ENCODE data around the gene FBF1. TPM values are rescaled to one million over a fixed set of nuclear protein-coding genes. Genes with fewer than 3 reads are reported as not detected.

Gene FBF1
- total RNA-seq, 1 experiment from 2014 or later = 22.8 TPM

GRCh38 chr17:75978938-75979704, 38.3 kb upstream of the FBF1 start, which contains the start of the genes ACOX1 and TEN1:
TSS of gene ACOX1 (minus strand) at chr17:75979166. CDS start at chr17:75979073, 93 bp downstream.
TSS of gene TEN1 (plus strand) at chr17:75979240. CDS start at chr17:75986193, 6,953 bp downstream.
- Histone ChIP-seq H3K36me3 (ENCODE audit: control insufficient read depth in 1 of 2, insufficient read depth in 2 of 2, low read length in 2 of 2) (no peaks in the 10 kb centered on the region; a peak in 1 of 4 replicates), H3K4me1 (ENCODE audit: control insufficient read depth in 1 of 2, insufficient read depth in 2 of 2, low read length in 2 of 2) (peaks cover 12 to 32% of the 10 kb centered on the region in 2 experiments), H3K27me3 (ENCODE audit: insufficient read depth, low read length) (no peaks in the 10 kb centered on the region), H3K79me2 (ENCODE audit: insufficient read depth, low read length) (peaks cover 23% of the 10 kb centered on the region; the same call in 1 of the 2 replicates), H3K4me2 (ENCODE audit: low read length) (peak within 1 kb of the TSS; percentile 80), H3K4me3 (replicated peaks in 1 of 2; ENCODE audit: low read depth in 1 of 2, low read length in 2 of 2) (peak within 1 kb of the TSS; percentile 63 to 95), H3K9me2 (ENCODE audit: insufficient read depth) (no peaks in the 10 kb centered on the region), H2AFZ (ENCODE audit: low read depth, low read length, poor library complexity, severe bottlenecking) (peak within 1 kb of the TSS; percentile 77), H3K27ac (ENCODE audit: low read depth, low read length) (peak within 1 kb of the TSS; percentile 95), H3K9ac (ENCODE audit: low read length) (peak within 1 kb of the TSS; percentile 97), H4K20me1 (ENCODE audit: insufficient read depth) (no peaks in the 10 kb centered on the region), H3K9me3 (ENCODE audit: control insufficient read depth in 1 of 2, insufficient read depth in 1 of 2, low read depth in 1 of 2, low read length in 2 of 2) (no peaks in the 10 kb centered on the region)
- POLR2A ChIA-PET = interaction anchor here (0.5 to 2.6 kb wide), 14 partner anchors 10 to 731 kb away, joined by 3 to 8 read pairs (median 3); partner anchors contain the start of genes FBF1, MRPL38, TRIM47 and TRIM65
- CTCF ChIA-PET = interaction anchor here (0.6 to 1.2 kb wide), 6 partner anchors 11 to 124 kb away, joined by 3 to 5 read pairs (median 4); partner anchors contain the start of genes CDK3, FBF1 and WBP2
- ATAC-seq (peak; percentile 93), DNase-seq (ENCODE audit: low read depth, low spot score) (peak; percentile 97)
- TF ChIP-seq ZFX (IDR thresholded peaks at IDR 0.05) = no peak; the same call in 1 of the 2 replicates
- TF ChIP-seq ELF1 (IDR thresholded peaks at IDR 0.05; ENCODE audit: borderline replicate concordance, low read depth) = peak; percentile 94
- peak; percentile 87 for TF ChIP-seq MAX (IDR thresholded peaks at IDR 0.05)
- TF ChIP-seq TCF7L2 (IDR thresholded peaks at IDR 0.05; ENCODE audit: borderline replicate concordance, extremely low read depth, insufficient read depth, insufficient read length) = no peak
- peak; percentile 89 for TF ChIP-seq EGR1 (IDR thresholded peaks at IDR 0.05; ENCODE audit: low read depth)
- TF ChIP-seq CTCF (IDR thresholded peaks at IDR 0.05 in 2 of 3, conservative IDR thresholded peaks at IDR 0.05 in 1 of 3; ENCODE audit: borderline replicate concordance in 1 of 3, insufficient read depth in 1 of 3, low read depth in 2 of 3, low read length in 2 of 3) = peak in 2 of 3 experiments; percentile 11 to 21; a peak in 1 of 6 replicates
- peak; percentile 82 for TF ChIP-seq SP1 (IDR thresholded peaks at IDR 0.05; ENCODE audit: low read depth)
- TF ChIP-seq YY1 (IDR thresholded peaks at IDR 0.05; ENCODE audit: extremely low read depth, insufficient replicate concordance, low read depth, low read length) = peak; percentile 84
- no peak for TF ChIP-seq REST (IDR thresholded peaks at IDR 0.05; ENCODE audit: low read depth)
- TF ChIP-seq SIN3A (IDR thresholded peaks at IDR 0.05; ENCODE audit: low read depth) = peak; percentile 96
- no peak for TF ChIP-seq JUND (IDR thresholded peaks at IDR 0.05)
- TF ChIP-seq RAD21 (IDR thresholded peaks at IDR 0.05; ENCODE audit: low read depth) = no peak
- peak; percentile 95 for TF ChIP-seq POLR2AphosphoS5 (IDR thresholded peaks at IDR 0.05; ENCODE audit: low read depth, low read length)
- peak; percentile 93 for TF ChIP-seq POLR2A (IDR thresholded peaks at IDR 0.05; ENCODE audit: borderline replicate concordance, extremely low read depth, insufficient read depth, insufficient read length)
- TF ChIP-seq ZBTB33 (IDR thresholded peaks at IDR 0.05; ENCODE audit: extremely low read depth, insufficient replicate concordance, low read length) = peak; percentile 15
- no peak for TF ChIP-seq ATF3 (IDR thresholded peaks at IDR 0.05)
- intact Hi-C loops (cut with micrococcal nuclease) = loop anchor here (1.0 kb wide), 2 partner anchors 38 to 74 kb away; partner anchors contain the start of gene FBF1
- BruUV-seq (replicated peaks) = no TSS peak
- RAD21 ChIA-PET (ENCODE audit: low non-redundant PET in 1 of 2, low total read pairs in 2 of 2, uncharacterized antibody in 2 of 2, unreplicated experiment in 2 of 2) = no interaction called here

All from HCT116 (cell line).